ENCODE results near the gene GPR31.
"Not testable (repeated sequence)": the region's sequence is repeated elsewhere in the genome, so short reads cannot be mapped to it uniquely, and the experiment has no call there.

Gene GPR31

GRCh38 chr6:167157863-167158262 lies at the start of gene GPR31:
GPR31 (minus strand) TSS chr6:167157980; CDS start chr6:167157831, 149 bp downstream.
- DNase-seq: no peak

- no peak for DNase-seq
These were observed 49.7 kb upstream of the GPR31 start for GRCh38 chr6:167207527-167207926.

- not testable (repeated sequence) for DNase-seq
These were observed 47.5 kb upstream of the GPR31 start for GRCh38 chr6:167205316-167205715.

- DNase-seq: not testable (repeated sequence)
These were observed 46.2 kb upstream of the GPR31 start for GRCh38 chr6:167204059-167204348.

- DNase-seq: not testable (repeated sequence)
These were observed 45.7 kb upstream of the GPR31 start for GRCh38 chr6:167203261-167204058.

- DNase-seq: not testable (repeated sequence)
These were observed 44.8 kb upstream of the GPR31 start for GRCh38 chr6:167202613-167203012.

- no peak for DNase-seq
These were observed 43.0 kb upstream of the GPR31 start for GRCh38 chr6:167200806-167201205.

- DNase-seq: not testable (repeated sequence)
These were observed 38.3 kb upstream of the GPR31 start for GRCh38 chr6:167195941-167196610.

GRCh38 chr6:167193515-167194125 lies 35.8 kb upstream of the GPR31 start:
- DNase-seq: not testable (repeated sequence)

- DNase-seq: not testable (repeated sequence)
These were observed 33.3 kb upstream of the GPR31 start for GRCh38 chr6:167191043-167191583.

- DNase-seq: not testable (repeated sequence)
These were observed 29.5 kb upstream of the GPR31 start for GRCh38 chr6:167187275-167187674.

- not testable (repeated sequence) for DNase-seq
These were observed 27.3 kb upstream of the GPR31 start for GRCh38 chr6:167185101-167185500.

GRCh38 chr6:167182913-167183314 lies 25.1 kb upstream of the GPR31 start:
- not testable (repeated sequence) for DNase-seq

- not testable (repeated sequence) for DNase-seq
These were observed 23.6 kb upstream of the GPR31 start for GRCh38 chr6:167181351-167181750.

GRCh38 chr6:167180086-167180485 lies 22.3 kb upstream of the GPR31 start:
- DNase-seq: not testable (repeated sequence)

- not testable (repeated sequence) for DNase-seq
These were observed 21.3 kb upstream of the GPR31 start for GRCh38 chr6:167178896-167179655.

- DNase-seq: not testable (repeated sequence)
These were observed 19.5 kb upstream of the GPR31 start for GRCh38 chr6:167177271-167177670.

- DNase-seq: not testable (repeated sequence)
These were observed 14.2 kb upstream of the GPR31 start for GRCh38 chr6:167172011-167172410.

GRCh38 chr6:167171300-167171699 lies 13.5 kb upstream of the GPR31 start:
- not testable (repeated sequence) for DNase-seq

GRCh38 chr6:167169867-167170266 lies 12.1 kb upstream of the GPR31 start:
- not testable (repeated sequence) for DNase-seq

GRCh38 chr6:167168296-167168695 lies 10.5 kb upstream of the GPR31 start:
- not testable (repeated sequence) for DNase-seq

GRCh38 chr6:167167699-167168098 lies 9.9 kb upstream of the GPR31 start:
- DNase-seq: not testable (repeated sequence)

Data from activated effector memory CD4-positive, alpha-beta T cell treated with anti-CD3 and anti-CD28 coated beads, Interleukin-2, amount 50 U/mL, for 16 hours (primary cell).